WTC11 (cell line): ENCODE data around the gene CKAP2L. TPM values are rescaled to one million over a fixed set of nuclear protein-coding genes. Genes with fewer than 3 reads are reported as not detected.

Source experiments
- ATAC-seq: fragments of 200-7000 bp; cut with Tn5 transposase; 2 replicates; pipeline ENCODE4 v1.10.0; 2021; ENCODE audit warnings: mild to moderate bottlenecking, moderate library complexity
- CTCF ChIA-PET: fragments of 300-600 bp; sonication (Branson Sonifier 250); formaldehyde crosslinking; loops from one replicate; lab custom pipeline; 2021; ENCODE audit warnings: antibody characterized with exemption; lab: Charles Lee
- POLR2A ChIA-PET: fragments of 350-600 bp; sonication (Branson Sonifier 250); formaldehyde crosslinking; loops from one replicate; lab custom pipeline; 2021; ENCODE audit warnings: antibody characterized with exemption; lab: Charles Lee
- DNase-seq: peaks from one replicate; pipeline ENCODE4 v3.0.0; 2021; ENCODE audit warnings: low spot score
- H3K27ac Mint-ChIP-seq: 2 replicates; pipeline ENCODE4 v1.8.0; 2021; ENCODE audit warnings: mixed read lengths
- H3K27me3 Mint-ChIP-seq: 2 replicates; pipeline ENCODE4 v1.8.0; 2021; ENCODE audit warnings: low read depth, mild to moderate bottlenecking, moderate library complexity, mixed read lengths
- H3K36me3 Mint-ChIP-seq: 2 replicates; pipeline ENCODE4 v1.8.0; 2021; ENCODE audit warnings: mixed read lengths
- H3K4me1 Mint-ChIP-seq: 2 replicates; pipeline ENCODE4 v1.8.0; 2022; ENCODE audit warnings: mixed read lengths
- H3K4me3 Mint-ChIP-seq: 2 replicates; pipeline ENCODE4 v1.8.0; 2021; ENCODE audit warnings: mild to moderate bottlenecking, moderate library complexity, mixed read lengths
- H3K9me3 Mint-ChIP-seq: 2 replicates; pipeline ENCODE4 v1.8.0; 2021; ENCODE audit warnings: mixed read lengths
- AFF4 ChIP-seq: sonication (generic); formaldehyde crosslinking; IDR thresholded peaks from 2 replicates; pipeline ENCODE4 v1.8.1; 2023; ENCODE audit warnings: mild to moderate bottlenecking, missing genetic modification reagents, borderline replicate concordance
- ATF1 ChIP-seq: sonication (generic); formaldehyde crosslinking; IDR thresholded peaks from 2 replicates; pipeline ENCODE4 v1.8.1; 2023; ENCODE audit warnings: mild to moderate bottlenecking, moderate library complexity, missing genetic modification reagents
- ATF2 ChIP-seq: sonication (generic); formaldehyde crosslinking; IDR thresholded peaks from 2 replicates; pipeline ENCODE4 v1.8.1; 2022; ENCODE audit warnings: low read depth, missing genetic modification reagents, borderline replicate concordance
- CREB1 ChIP-seq: sonication (generic); formaldehyde crosslinking; IDR thresholded peaks from 2 replicates; pipeline ENCODE4 v1.8.0; 2023; ENCODE audit warnings: mild to moderate bottlenecking, missing genetic modification reagents
- ELF4 ChIP-seq: sonication (generic); formaldehyde crosslinking; IDR thresholded peaks from 2 replicates; pipeline ENCODE4 v1.8.1; 2022; ENCODE audit warnings: low read depth, mild to moderate bottlenecking, moderate library complexity, missing genetic modification reagents
- EMX1 ChIP-seq: fragments of 250-450 bp; sonication (Bioruptor Pico); IDR thresholded peaks from 2 replicates; pipeline ENCODE4 v1.8.0; 2021; ENCODE audit warnings: mild to moderate bottlenecking
- ERG ChIP-seq: fragments of 250-450 bp; sonication (Bioruptor Pico); IDR thresholded peaks from 2 replicates; pipeline ENCODE4 v1.8.0; 2021; ENCODE audit warnings: mild to moderate bottlenecking
- GABPB1 ChIP-seq: sonication (generic); formaldehyde crosslinking; IDR thresholded peaks from 2 replicates; pipeline ENCODE4 v1.8.1; 2023; ENCODE audit warnings: mild to moderate bottlenecking, missing genetic modification reagents
- IRF2 ChIP-seq: sonication (generic); formaldehyde crosslinking; IDR thresholded peaks from 2 replicates; pipeline ENCODE4 v1.8.0; 2022; ENCODE audit warnings: low read depth, missing genetic modification reagents, borderline replicate concordance
- JUN ChIP-seq: sonication (generic); formaldehyde crosslinking; IDR thresholded peaks from 2 replicates; pipeline ENCODE4 v1.8.0; 2023; ENCODE audit warnings: mild to moderate bottlenecking, missing genetic modification reagents
- NFYB ChIP-seq: sonication (generic); formaldehyde crosslinking; conservative IDR thresholded peaks from 2 replicates; pipeline ENCODE4 v1.8.0; 2022; ENCODE audit warnings: low read depth, missing genetic modification reagents
- NR3C1 ChIP-seq: sonication (generic); formaldehyde crosslinking; conservative IDR thresholded peaks from 2 replicates; pipeline ENCODE4 v1.8.1; 2023; ENCODE audit warnings: low read depth, mild to moderate bottlenecking, missing genetic modification reagents
- SMAD4 ChIP-seq: sonication (generic); formaldehyde crosslinking; IDR thresholded peaks from 2 replicates; pipeline ENCODE4 v1.8.0; 2022; ENCODE audit warnings: mild to moderate bottlenecking, missing genetic modification reagents
- TEAD1 ChIP-seq: sonication (generic); formaldehyde crosslinking; IDR thresholded peaks from 2 replicates; pipeline ENCODE4 v1.8.0; 2022; ENCODE audit warnings: mild to moderate bottlenecking, missing genetic modification reagents
- ZBTB21 ChIP-seq: sonication (generic); formaldehyde crosslinking; IDR thresholded peaks from 2 replicates; pipeline ENCODE4 v1.8.1; 2023; ENCODE audit warnings: mild to moderate bottlenecking, missing genetic modification reagents, borderline replicate concordance
- ZNF232 ChIP-seq: sonication (generic); formaldehyde crosslinking; IDR thresholded peaks from 2 replicates; pipeline ENCODE4 v1.8.0; 2022; ENCODE audit warnings: mild to moderate bottlenecking, missing genetic modification reagents
- ZNF263 ChIP-seq: sonication (generic); formaldehyde crosslinking; IDR thresholded peaks from 2 replicates; pipeline ENCODE4 v1.8.1; 2022; ENCODE audit warnings: low read depth, mild to moderate bottlenecking, moderate library complexity, missing genetic modification reagents
- total RNA-seq: library from RNA; stranded (reverse); gene quantifications from 3 replicates; pipeline ENCODE4 v1.2.3, GENCODE V29; 2021
- TF ChIP-seq, protein P1 (sequence below): sonication (generic); formaldehyde crosslinking; IDR thresholded peaks from 2 replicates; pipeline ENCODE4 v1.8.1; 2023; ENCODE audit warnings: mild to moderate bottlenecking, moderate library complexity, missing genetic modification reagents
- TF ChIP-seq, protein P2 (sequence below): sonication (generic); formaldehyde crosslinking; IDR thresholded peaks from 2 replicates; pipeline ENCODE4 v1.8.0; 2023; ENCODE audit warnings: missing genetic modification reagents, mild to moderate bottlenecking, borderline replicate concordance
- TF ChIP-seq, protein P3 (sequence below): sonication (generic); formaldehyde crosslinking; IDR thresholded peaks from 2 replicates; pipeline ENCODE4 v1.8.1; 2022; ENCODE audit warnings: mild to moderate bottlenecking, missing genetic modification reagents, moderate library complexity, borderline replicate concordance

CKAP2L gene
- total RNA-seq, 1 experiment from 2014 or later: 25.6 TPM

DNA sequence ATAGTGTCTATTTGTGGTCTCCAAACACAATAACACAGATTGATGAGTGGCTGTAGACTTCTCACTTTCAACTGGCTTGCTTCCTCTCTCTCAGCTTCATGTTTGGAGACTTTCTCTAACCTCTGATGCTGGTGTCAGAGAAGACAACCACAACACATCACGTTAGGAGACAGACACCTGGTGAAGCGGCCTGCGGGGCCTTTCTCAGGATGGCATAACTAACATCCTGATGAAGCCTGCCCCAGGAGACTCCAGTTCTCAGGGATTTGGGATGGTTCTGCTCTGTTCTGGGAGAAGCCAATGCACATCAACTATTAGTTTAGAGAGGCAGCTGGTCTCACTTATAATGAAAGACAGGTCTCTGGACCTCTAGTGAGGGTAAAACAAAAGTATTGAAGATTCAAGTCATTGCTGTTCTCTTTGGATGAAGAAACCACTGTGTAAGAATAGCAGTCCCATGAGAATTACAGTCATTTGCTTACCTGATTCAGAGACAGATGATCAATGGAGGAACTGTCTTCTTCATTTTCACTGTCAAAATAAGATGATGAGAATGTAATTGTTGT is 17.9 kb upstream of the CKAP2L start:
- Mint-ChIP-seq H3K27ac (no peak overlapping the region), H3K27me3 (no peaks in the 10 kb centered on the region), H3K4me3 (no peak overlapping the region), H3K9me3 (no peaks in the 10 kb centered on the region), H3K4me1 (peaks cover 35% of the 10 kb centered on the region), H3K36me3 (no peaks in the 10 kb centered on the region)
- POLR2A ChIA-PET: no interaction called here
- ATAC-seq (no peak), DNase-seq (no peak)
- CTCF ChIA-PET: interaction anchor here (1.5 to 2.4 kb wide), 2 partner anchors 103 to 159 kb away, joined by 3 to 6 read pairs; no protein-coding TSS in a partner anchor
- TF ChIP-seq GABPB1: no peak
- TF ChIP-seq, protein P1, sequence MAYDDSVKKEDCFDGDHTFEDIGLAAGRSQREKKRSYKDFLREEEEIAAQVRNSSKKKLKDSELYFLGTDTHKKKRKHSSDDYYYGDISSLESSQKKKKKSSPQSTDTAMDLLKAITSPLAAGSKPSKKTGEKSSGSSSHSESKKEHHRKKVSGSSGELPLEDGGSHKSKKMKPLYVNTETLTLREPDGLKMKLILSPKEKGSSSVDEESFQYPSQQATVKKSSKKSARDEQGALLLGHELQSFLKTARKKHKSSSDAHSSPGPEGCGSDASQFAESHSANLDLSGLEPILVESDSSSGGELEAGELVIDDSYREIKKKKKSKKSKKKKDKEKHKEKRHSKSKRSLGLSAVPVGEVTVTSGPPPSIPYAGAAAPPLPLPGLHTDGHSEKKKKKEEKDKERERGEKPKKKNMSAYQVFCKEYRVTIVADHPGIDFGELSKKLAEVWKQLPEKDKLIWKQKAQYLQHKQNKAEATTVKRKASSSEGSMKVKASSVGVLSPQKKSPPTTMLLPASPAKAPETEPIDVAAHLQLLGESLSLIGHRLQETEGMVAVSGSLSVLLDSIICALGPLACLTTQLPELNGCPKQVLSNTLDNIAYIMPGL (CRISPR knock-in tag): no peak

DNA sequence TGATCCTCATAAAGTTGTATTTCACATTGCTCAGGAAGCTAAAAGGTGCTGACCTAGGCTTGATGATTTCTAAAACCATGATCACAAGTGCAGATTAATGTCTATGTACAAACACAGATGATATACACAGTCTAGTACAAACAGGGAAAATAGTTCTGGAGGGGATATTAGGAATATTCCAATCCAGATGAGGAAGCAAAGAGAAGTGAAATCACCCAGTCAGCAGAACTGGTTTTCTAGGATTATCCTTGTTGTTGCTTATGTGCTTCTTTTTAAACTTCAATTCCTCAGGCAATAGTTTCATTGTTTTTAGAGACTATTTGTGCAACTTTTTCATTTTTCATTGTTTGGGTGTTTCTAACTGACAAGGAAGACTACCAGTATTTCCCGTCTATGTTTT is 15.2 kb upstream of the CKAP2L start:
- POLR2A ChIA-PET: no interaction called here
- no peaks in the 10 kb centered on the region for H3K36me3 Mint-ChIP-seq
- H3K27me3 Mint-ChIP-seq: no peaks in the 10 kb centered on the region; the same call in 1 of the 2 replicates
- peaks cover 27% of the 10 kb centered on the region for H3K4me1 Mint-ChIP-seq
- CTCF ChIA-PET: no interaction called here
- no peaks in the 10 kb centered on the region for H3K9me3 Mint-ChIP-seq
- TF ChIP-seq, protein P2, sequence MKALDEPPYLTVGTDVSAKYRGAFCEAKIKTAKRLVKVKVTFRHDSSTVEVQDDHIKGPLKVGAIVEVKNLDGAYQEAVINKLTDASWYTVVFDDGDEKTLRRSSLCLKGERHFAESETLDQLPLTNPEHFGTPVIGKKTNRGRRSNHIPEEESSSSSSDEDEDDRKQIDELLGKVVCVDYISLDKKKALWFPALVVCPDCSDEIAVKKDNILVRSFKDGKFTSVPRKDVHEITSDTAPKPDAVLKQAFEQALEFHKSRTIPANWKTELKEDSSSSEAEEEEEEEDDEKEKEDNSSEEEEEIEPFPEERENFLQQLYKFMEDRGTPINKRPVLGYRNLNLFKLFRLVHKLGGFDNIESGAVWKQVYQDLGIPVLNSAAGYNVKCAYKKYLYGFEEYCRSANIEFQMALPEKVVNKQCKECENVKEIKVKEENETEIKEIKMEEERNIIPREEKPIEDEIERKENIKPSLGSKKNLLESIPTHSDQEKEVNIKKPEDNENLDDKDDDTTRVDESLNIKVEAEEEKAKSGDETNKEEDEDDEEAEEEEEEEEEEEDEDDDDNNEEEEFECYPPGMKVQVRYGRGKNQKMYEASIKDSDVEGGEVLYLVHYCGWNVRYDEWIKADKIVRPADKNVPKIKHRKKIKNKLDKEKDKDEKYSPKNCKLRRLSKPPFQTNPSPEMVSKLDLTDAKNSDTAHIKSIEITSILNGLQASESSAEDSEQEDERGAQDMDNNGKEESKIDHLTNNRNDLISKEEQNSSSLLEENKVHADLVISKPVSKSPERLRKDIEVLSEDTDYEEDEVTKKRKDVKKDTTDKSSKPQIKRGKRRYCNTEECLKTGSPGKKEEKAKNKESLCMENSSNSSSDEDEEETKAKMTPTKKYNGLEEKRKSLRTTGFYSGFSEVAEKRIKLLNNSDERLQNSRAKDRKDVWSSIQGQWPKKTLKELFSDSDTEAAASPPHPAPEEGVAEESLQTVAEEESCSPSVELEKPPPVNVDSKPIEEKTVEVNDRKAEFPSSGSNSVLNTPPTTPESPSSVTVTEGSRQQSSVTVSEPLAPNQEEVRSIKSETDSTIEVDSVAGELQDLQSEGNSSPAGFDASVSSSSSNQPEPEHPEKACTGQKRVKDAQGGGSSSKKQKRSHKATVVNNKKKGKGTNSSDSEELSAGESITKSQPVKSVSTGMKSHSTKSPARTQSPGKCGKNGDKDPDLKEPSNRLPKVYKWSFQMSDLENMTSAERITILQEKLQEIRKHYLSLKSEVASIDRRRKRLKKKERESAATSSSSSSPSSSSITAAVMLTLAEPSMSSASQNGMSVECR (CRISPR knock-in tag): no peak
- TF ChIP-seq ATF2 (CRISPR knock-in tag) (no peak), ELF4 (CRISPR knock-in tag) (no peak), TEAD1 (CRISPR knock-in tag) (no peak), SMAD4 (CRISPR knock-in tag) (no peak), ZNF263 (no peak), CREB1 (CRISPR knock-in tag) (no peak), ERG (no peak), NFYB (CRISPR knock-in tag) (no peak), GABPB1 (no peak), AFF4 (no peak), ZBTB21 (CRISPR knock-in tag) (no peak), EMX1 (CRISPR knock-in tag) (no peak), NR3C1 (CRISPR knock-in tag) (no peak), JUN (CRISPR knock-in tag) (no peak), IRF2 (CRISPR knock-in tag) (no peak), ZNF232 (CRISPR knock-in tag) (no peak), ATF1 (no peak)
- TF ChIP-seq, protein P3, sequence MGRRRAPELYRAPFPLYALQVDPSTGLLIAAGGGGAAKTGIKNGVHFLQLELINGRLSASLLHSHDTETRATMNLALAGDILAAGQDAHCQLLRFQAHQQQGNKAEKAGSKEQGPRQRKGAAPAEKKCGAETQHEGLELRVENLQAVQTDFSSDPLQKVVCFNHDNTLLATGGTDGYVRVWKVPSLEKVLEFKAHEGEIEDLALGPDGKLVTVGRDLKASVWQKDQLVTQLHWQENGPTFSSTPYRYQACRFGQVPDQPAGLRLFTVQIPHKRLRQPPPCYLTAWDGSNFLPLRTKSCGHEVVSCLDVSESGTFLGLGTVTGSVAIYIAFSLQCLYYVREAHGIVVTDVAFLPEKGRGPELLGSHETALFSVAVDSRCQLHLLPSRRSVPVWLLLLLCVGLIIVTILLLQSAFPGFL (CRISPR knock-in tag): no peak
- no peak overlapping the region for H3K27ac Mint-ChIP-seq
- no peak overlapping the region for H3K4me3 Mint-ChIP-seq
- no peak for ATAC-seq
- DNase-seq: no peak
